ENCODE data around the gene ADCYAP1R1.

Gene ADCYAP1R1

GRCh38 chr7:31065840-31066239 lies 13.7 kb downstream of the ADCYAP1R1 start:
- H3K9me3 Mint-ChIP-seq: no peaks in the 10 kb centered on the region
- no peaks in the 10 kb centered on the region for H3K36me3 Mint-ChIP-seq (ENCODE audit: low read depth)
- H3K27me3 Mint-ChIP-seq (ENCODE audit: low read depth, poor library complexity): no peaks in the 10 kb centered on the region
- no peak overlapping the region for H3K27ac Mint-ChIP-seq
- TF ChIP-seq, protein P1, sequence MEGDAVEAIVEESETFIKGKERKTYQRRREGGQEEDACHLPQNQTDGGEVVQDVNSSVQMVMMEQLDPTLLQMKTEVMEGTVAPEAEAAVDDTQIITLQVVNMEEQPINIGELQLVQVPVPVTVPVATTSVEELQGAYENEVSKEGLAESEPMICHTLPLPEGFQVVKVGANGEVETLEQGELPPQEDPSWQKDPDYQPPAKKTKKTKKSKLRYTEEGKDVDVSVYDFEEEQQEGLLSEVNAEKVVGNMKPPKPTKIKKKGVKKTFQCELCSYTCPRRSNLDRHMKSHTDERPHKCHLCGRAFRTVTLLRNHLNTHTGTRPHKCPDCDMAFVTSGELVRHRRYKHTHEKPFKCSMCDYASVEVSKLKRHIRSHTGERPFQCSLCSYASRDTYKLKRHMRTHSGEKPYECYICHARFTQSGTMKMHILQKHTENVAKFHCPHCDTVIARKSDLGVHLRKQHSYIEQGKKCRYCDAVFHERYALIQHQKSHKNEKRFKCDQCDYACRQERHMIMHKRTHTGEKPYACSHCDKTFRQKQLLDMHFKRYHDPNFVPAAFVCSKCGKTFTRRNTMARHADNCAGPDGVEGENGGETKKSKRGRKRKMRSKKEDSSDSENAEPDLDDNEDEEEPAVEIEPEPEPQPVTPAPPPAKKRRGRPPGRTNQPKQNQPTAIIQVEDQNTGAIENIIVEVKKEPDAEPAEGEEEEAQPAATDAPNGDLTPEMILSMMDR (IDR thresholded peaks at IDR 0.05): no peak
- DNase-seq: no peak
- H3K4me3 Mint-ChIP-seq: no peak overlapping the region
- H3K4me1 Mint-ChIP-seq: peaks cover 3% of the 10 kb centered on the region

GRCh38 chr7:31066516-31067130 lies 14.5 kb downstream of the ADCYAP1R1 start:
- no peak overlapping the region for H3K27ac Mint-ChIP-seq

GRCh38 chr7:31067491-31067890 lies 15.4 kb downstream of the ADCYAP1R1 start:
- H3K27me3 Mint-ChIP-seq (ENCODE audit: low read depth, poor library complexity): no peaks in the 10 kb centered on the region
- no peak for DNase-seq
- H3K36me3 Mint-ChIP-seq (ENCODE audit: low read depth): no peaks in the 10 kb centered on the region
- TF ChIP-seq, protein P1 (IDR thresholded peaks at IDR 0.05): no peak
- H3K9me3 Mint-ChIP-seq: no peaks in the 10 kb centered on the region
- H3K4me1 Mint-ChIP-seq: no peaks in the 10 kb centered on the region
- no peak overlapping the region for H3K4me3 Mint-ChIP-seq
- H3K27ac Mint-ChIP-seq: no peak overlapping the region

More at GRCh38 chr7:31066516-31067130, 14.5 kb downstream of the ADCYAP1R1 start:
- Mint-ChIP-seq H3K4me3 (no peak overlapping the region), H3K36me3 (ENCODE audit: low read depth) (no peaks in the 10 kb centered on the region), H3K4me1 (no peaks in the 10 kb centered on the region), H3K9me3 (no peaks in the 10 kb centered on the region), H3K27me3 (ENCODE audit: low read depth, poor library complexity) (no peaks in the 10 kb centered on the region)
- TF ChIP-seq, protein P1 (IDR thresholded peaks at IDR 0.05): no peak
- no peak for DNase-seq

DNA sequence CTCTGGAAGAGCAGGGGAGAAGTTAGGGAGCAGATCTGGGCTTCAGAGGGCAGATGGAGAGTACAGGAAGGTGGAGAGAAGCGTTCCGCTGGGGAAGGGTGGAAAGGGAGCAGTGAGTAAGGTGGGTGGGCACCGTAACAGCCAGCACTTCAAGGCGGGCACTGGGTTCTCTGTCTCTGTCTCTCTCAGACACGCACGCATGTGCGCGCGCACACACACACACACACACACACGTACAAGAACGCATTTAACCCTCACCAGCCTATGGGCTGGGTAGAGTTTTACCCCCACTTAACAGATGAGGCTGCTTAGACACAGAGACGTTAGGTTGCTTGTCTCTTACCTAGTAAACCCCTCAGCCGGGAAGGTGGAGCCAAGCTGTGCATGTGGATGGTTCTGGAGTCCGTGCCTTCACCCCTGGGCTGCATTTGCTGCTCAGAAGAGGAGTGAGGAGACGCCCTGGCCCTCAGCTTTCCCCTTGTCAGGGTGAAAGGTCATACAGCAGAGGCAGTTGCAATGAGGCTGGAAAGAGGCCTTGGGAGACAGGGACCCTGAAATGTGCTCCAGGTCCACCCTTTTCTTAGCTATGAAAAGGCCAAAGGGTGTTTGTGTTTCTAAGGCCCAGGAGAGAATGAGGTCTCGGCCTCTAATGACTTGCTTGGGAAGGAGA lies 16.0 kb downstream of the ADCYAP1R1 start:
- Mint-ChIP-seq H3K36me3 (ENCODE audit: low read depth) (no peaks in the 10 kb centered on the region), H3K4me3 (no peak overlapping the region), H3K4me1 (no peaks in the 10 kb centered on the region), H3K27me3 (ENCODE audit: low read depth, poor library complexity) (no peaks in the 10 kb centered on the region), H3K9me3 (no peaks in the 10 kb centered on the region), H3K27ac (no peak overlapping the region)
- no peak for DNase-seq
- TF ChIP-seq, protein P1 (IDR thresholded peaks at IDR 0.05): no peak

GRCh38 chr7:31069860-31070555 lies 17.9 kb downstream of the ADCYAP1R1 start:
- TF ChIP-seq, protein P1 (IDR thresholded peaks at IDR 0.05): no peak
- Mint-ChIP-seq H3K9me3 (no peaks in the 10 kb centered on the region), H3K27me3 (ENCODE audit: low read depth, poor library complexity) (no peaks in the 10 kb centered on the region), H3K4me3 (no peak overlapping the region), H3K4me1 (no peaks in the 10 kb centered on the region), H3K27ac (no peak overlapping the region), H3K36me3 (ENCODE audit: low read depth) (no peaks in the 10 kb centered on the region)
- no peak for DNase-seq

Measured in nephron progenitor cell (in vitro differentiated cells).